GM12892 (cell line): ENCODE results near the gene IFITM10.

Experiments
- DNase-seq: peaks from one replicate; pipeline ENCODE4 v3.0.0; 2011; ENCODE audit not compliant: insufficient read length
- FAIRE-seq: peaks from 2 replicates; lab custom pipeline; 2011; peaks lifted over from hg19 to GRCh38; lab: Jason Lieb, UNC
- POLR2A ChIP-seq: IDR thresholded peaks from 2 replicates; pipeline ENCODE4 v1.6.1; 2011; ENCODE audit warnings: low read depth, low read length, control low read depth
- POLR2AphosphoS5 ChIP-seq: IDR thresholded peaks from 2 replicates; pipeline ENCODE4 v1.6.1; 2011; ENCODE audit warnings: low read depth, low read length, control low read depth
- TAF1 ChIP-seq: IDR thresholded peaks from 2 replicates; pipeline ENCODE4 v1.6.1; 2011; ENCODE audit warnings: low read depth, mild to moderate bottlenecking, control low read depth, low read length, borderline replicate concordance

The IFITM10 gene

GRCh38 chr11:1746956-1747752 is 3.2 kb downstream of the IFITM10 start:
- FAIRE-seq: no peak
- DNase-seq: no peak
- TF ChIP-seq TAF1 (no peak), POLR2AphosphoS5 (no peak), POLR2A (no peak)

- no peak for TF ChIP-seq POLR2A
- no peak for TF ChIP-seq TAF1
- no peak for TF ChIP-seq POLR2AphosphoS5
- DNase-seq (peak; percentile 25), FAIRE-seq (no peak)
Observed at GRCh38 chr11:1746511-1746931, 3.9 kb downstream of the IFITM10 start.

- peak; percentile 84 for FAIRE-seq
- no peak for DNase-seq
- TF ChIP-seq TAF1: no peak
- TF ChIP-seq POLR2AphosphoS5: no peak; the same call in 1 of the 2 replicates
- no peak for TF ChIP-seq POLR2A
Observed at GRCh38 chr11:1745701-1746320, 4.6 kb downstream of the IFITM10 start.

- no peak for FAIRE-seq
- no peak for DNase-seq
Observed at GRCh38 chr11:1744891-1745700, 5.3 kb downstream of the IFITM10 start.

GRCh38 chr11:1744137-1744886 is 6.1 kb downstream of the IFITM10 start:
- no peak for DNase-seq

More at GRCh38 chr11:1744891-1745700, 5.3 kb downstream of the IFITM10 start:
- TF ChIP-seq TAF1: no peak
- no peak for TF ChIP-seq POLR2AphosphoS5
- no peak for TF ChIP-seq POLR2A

GRCh38 chr11:1743585-1744136 is 6.7 kb downstream of the IFITM10 start:
- TF ChIP-seq POLR2AphosphoS5 (no peak), TAF1 (no peak), POLR2A (no peak)
- DNase-seq (no peak), FAIRE-seq (no peak)

More at GRCh38 chr11:1744137-1744886, 6.1 kb downstream of the IFITM10 start:
- TF ChIP-seq POLR2A (no peak), POLR2AphosphoS5 (no peak), TAF1 (no peak)
- FAIRE-seq: no peak

- peak; percentile 61 for FAIRE-seq
- no peak for TF ChIP-seq TAF1
- TF ChIP-seq POLR2A: no peak
- no peak for TF ChIP-seq POLR2AphosphoS5
- no peak for DNase-seq
Observed at GRCh38 chr11:1742869-1743584, 7.4 kb downstream of the IFITM10 start.

GRCh38 chr11:1742371-1742770 is 8.0 kb downstream of the IFITM10 start:
- peak; percentile 50 for FAIRE-seq
- TF ChIP-seq POLR2A (no peak), POLR2AphosphoS5 (no peak), TAF1 (no peak)
- no peak for DNase-seq

- TF ChIP-seq POLR2A: no peak
- no peak for TF ChIP-seq TAF1
- TF ChIP-seq POLR2AphosphoS5: no peak
- DNase-seq: no peak
- no peak for FAIRE-seq
Observed at GRCh38 chr11:1741741-1742140, 8.7 kb downstream of the IFITM10 start.

- FAIRE-seq: no peak
- TF ChIP-seq POLR2A (no peak), POLR2AphosphoS5 (no peak), TAF1 (no peak)
- DNase-seq: no peak
Observed at GRCh38 chr11:1740786-1741530, 9.4 kb downstream of the IFITM10 start.
